Camera-type eye (tissue), 1 donor: ENCODE results near the gene LMNA. TPM values are rescaled to one million over a fixed set of nuclear protein-coding genes. Genes with fewer than 3 reads are reported as not detected.

Experiments
- total RNA-seq: library from RNA; depleted of rRNA; stranded (reverse); fragments of >200 nt; gene quantifications from one replicate; pipeline ENCODE4 v1.2.3, GENCODE V29; 2014

Gene LMNA
- 201 TPM for total RNA-seq

GRCh38 chr1:156114101-156114918 is at the start of gene LMNA:
Gene LMNA, plus strand, starts transcription at chr1:156114711. Its CDS starts 208 bp downstream, at chr1:156114919.

GRCh38 chr1:156082309-156083091 is 32.0 kb upstream of the LMNA start, which contains the start of gene MEX3A:
Gene MEX3A, minus strand, starts transcription at chr1:156082465. Its CDS starts 467 bp downstream, at chr1:156081998.

GRCh38 chr1:156153362-156153761 is 38.9 kb downstream of the LMNA start, which contains the start of gene SEMA4A:
Gene SEMA4A, plus strand, starts transcription at chr1:156153585. Its CDS starts 994 bp downstream, at chr1:156154579.

Other genes with a start within 250 kb of the LMNA start
- 54.2 TPM for gene RIT1, start 203.4 kb upstream of the LMNA start, total RNA-seq
- gene KHDC4, start 180.3 kb upstream of the LMNA start, total RNA-seq: 71.8 TPM
- gene RXFP4, start 173.1 kb upstream of the LMNA start, total RNA-seq: not detected
- gene ARHGEF2, start 136.2 kb upstream of the LMNA start, total RNA-seq: 97.5 TPM
- 312 TPM for gene SSR2, start 93.8 kb upstream of the LMNA start, total RNA-seq
- gene UBQLN4, start 60.9 kb upstream of the LMNA start, total RNA-seq: 24.2 TPM
- 30.1 TPM for gene LAMTOR2, start 59.9 kb upstream of the LMNA start, total RNA-seq
- gene RAB25, start 53.6 kb upstream of the LMNA start, total RNA-seq: 3.6 TPM
- gene MEX3A, start 32.2 kb upstream of the LMNA start, total RNA-seq: 37.0 TPM
- gene SEMA4A, start 38.9 kb downstream of the LMNA start, total RNA-seq: 12.1 TPM
- 16.4 TPM for gene SLC25A44, start 79.4 kb downstream of the LMNA start, total RNA-seq
- gene PMF1, start 98.3 kb downstream of the LMNA start, total RNA-seq: 47.1 TPM
- 1.5 TPM for gene BGLAP, start 127.5 kb downstream of the LMNA start, total RNA-seq
- 4.6 TPM for gene PAQR6, start 133.3 kb downstream of the LMNA start, total RNA-seq
- 63.6 TPM for gene SMG5, start 168.1 kb downstream of the LMNA start, total RNA-seq
- 3.7 TPM for gene TMEM79, start 169.6 kb downstream of the LMNA start, total RNA-seq
- 16.9 TPM for gene GLMP, start 181.0 kb downstream of the LMNA start, total RNA-seq
- not detected for gene VHLL, start 184.6 kb downstream of the LMNA start, total RNA-seq
- 259 TPM for gene CCT3, start 223.6 kb downstream of the LMNA start, total RNA-seq
- gene TSACC, start 223.8 kb downstream of the LMNA start, total RNA-seq: not detected